Stomach smooth muscle (tissue), 2 donors: ENCODE results near the gene CDK17.

Experiments used
- H3K27ac ChIP-seq: one replicate; pipeline ENCODE4 v1.7.0; 2013; ENCODE audit warnings: mild to moderate bottlenecking, low read length, inconsistent platforms
- H3K27me3 ChIP-seq, 2 donors: one replicate each; pipeline ENCODE4 v1.7.0; 2013; ENCODE audit warnings: low read length in 2 of 2; ENCODE audit not compliant: insufficient read depth in 2 of 2, control insufficient read depth in 1 of 2
- H3K36me3 ChIP-seq, 2 donors: one replicate each; pipeline ENCODE4 v1.7.0; 2013; ENCODE audit warnings: low read length in 2 of 2; ENCODE audit not compliant: control insufficient read depth in 2 of 2, insufficient read depth in 2 of 2
- H3K4me1 ChIP-seq: one replicate; pipeline ENCODE4 v1.7.0; 2013; ENCODE audit warnings: low read length; ENCODE audit not compliant: control insufficient read depth, insufficient read depth
- H3K4me3 ChIP-seq, 2 donors: one replicate each; pipeline ENCODE4 v1.7.0; 2013; ENCODE audit warnings: low read length in 2 of 2
- H3K9ac ChIP-seq, 2 donors: one replicate each; pipeline ENCODE4 v1.7.0; 2013; ENCODE audit warnings: low read length in 2 of 2, mild to moderate bottlenecking in 1 of 2
- H3K9me3 ChIP-seq, 2 donors: one replicate each; pipeline ENCODE4 v1.7.0; 2013; ENCODE audit warnings: low read length in 2 of 2; ENCODE audit not compliant: control insufficient read depth in 2 of 2
- donor health status: healthy.
- donor health status: Pancreatic carcinoma.

The CDK17 gene

DNA sequence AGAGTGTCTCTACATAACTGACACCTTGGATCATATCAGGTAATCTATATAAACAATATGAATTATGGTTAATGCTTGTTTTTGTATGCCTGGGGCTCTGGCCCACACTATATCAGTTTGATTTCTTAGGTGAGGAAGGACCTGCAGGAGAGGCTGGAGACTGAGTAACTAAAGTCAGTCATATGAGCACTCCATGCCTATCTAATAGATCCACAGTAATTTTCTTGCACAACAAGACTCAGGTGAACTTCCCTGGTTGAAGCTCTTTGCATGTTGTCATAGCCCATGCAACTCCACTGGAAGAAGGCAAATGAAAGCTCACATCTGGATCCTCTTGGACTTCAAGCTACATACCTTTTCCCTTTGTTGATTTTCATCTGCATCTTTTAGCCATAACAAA lies 62.3 kb downstream of the CDK17 start:
- H3K36me3 ChIP-seq = no peaks in the 10 kb centered on the region
- H3K27me3 ChIP-seq = no peaks in the 10 kb centered on the region
- no peaks in the 10 kb centered on the region for H3K9me3 ChIP-seq
- H3K9ac ChIP-seq = no peak overlapping the region
- no peak overlapping the region for H3K27ac ChIP-seq
- no peak overlapping the region for H3K4me3 ChIP-seq
- no peaks in the 10 kb centered on the region for H3K4me1 ChIP-seq

GRCh38 chr12:96336489-96336888 lies 63.8 kb downstream of the CDK17 start:
- no peaks in the 10 kb centered on the region for H3K9me3 ChIP-seq
- no peaks in the 10 kb centered on the region for H3K4me1 ChIP-seq

GRCh38 chr12:96335270-96335669 lies 65.0 kb downstream of the CDK17 start:
- Histone ChIP-seq H3K9ac (no peak overlapping the region), H3K27me3 (no peaks in the 10 kb centered on the region), H3K4me1 (no peaks in the 10 kb centered on the region), H3K4me3 (no peak overlapping the region), H3K27ac (no peak overlapping the region), H3K36me3 (peaks cover 0 to 6% of the 10 kb centered on the region in 2 donors), H3K9me3 (no peaks in the 10 kb centered on the region)

More at GRCh38 chr12:96336489-96336888, 63.8 kb downstream of the CDK17 start:
- peaks cover 0 to 6% of the 10 kb centered on the region in 2 donors for H3K36me3 ChIP-seq
- no peak overlapping the region for H3K27ac ChIP-seq
- no peaks in the 10 kb centered on the region for H3K27me3 ChIP-seq
- H3K9ac ChIP-seq = no peak overlapping the region
- H3K4me3 ChIP-seq = no peak overlapping the region

GRCh38 chr12:96334502-96334901 lies 65.7 kb downstream of the CDK17 start:
- Histone ChIP-seq H3K27ac (no peak overlapping the region), H3K27me3 (no peaks in the 10 kb centered on the region), H3K9me3 (no peaks in the 10 kb centered on the region), H3K4me1 (no peaks in the 10 kb centered on the region), H3K4me3 (no peak overlapping the region), H3K9ac (no peak overlapping the region), H3K36me3 (peaks cover 0 to 6% of the 10 kb centered on the region in 2 donors)

GRCh38 chr12:96329545-96329944 lies 70.7 kb downstream of the CDK17 start:
- no peak overlapping the region for H3K9ac ChIP-seq
- no peaks in the 10 kb centered on the region for H3K27me3 ChIP-seq
- H3K27ac ChIP-seq = no peak overlapping the region
- no peaks in the 10 kb centered on the region for H3K9me3 ChIP-seq
- no peaks in the 10 kb centered on the region for H3K4me1 ChIP-seq
- peaks cover 0 to 6% of the 10 kb centered on the region in 2 donors for H3K36me3 ChIP-seq
- H3K4me3 ChIP-seq = no peak overlapping the region

GRCh38 chr12:96329018-96329417 lies 71.2 kb downstream of the CDK17 start:
- Histone ChIP-seq H3K27ac (no peak overlapping the region), H3K9me3 (no peaks in the 10 kb centered on the region)

GRCh38 chr12:96327889-96328288 lies 72.3 kb downstream of the CDK17 start:
- Histone ChIP-seq H3K4me1 (no peaks in the 10 kb centered on the region), H3K27me3 (no peaks in the 10 kb centered on the region), H3K9me3 (no peaks in the 10 kb centered on the region), H3K4me3 (no peak overlapping the region), H3K27ac (no peak overlapping the region), H3K36me3 (peaks cover 0 to 11% of the 10 kb centered on the region in 2 donors), H3K9ac (no peak overlapping the region)

More at GRCh38 chr12:96329018-96329417, 71.2 kb downstream of the CDK17 start:
- no peaks in the 10 kb centered on the region for H3K27me3 ChIP-seq
- H3K36me3 ChIP-seq = peaks cover 0 to 6% of the 10 kb centered on the region in 2 donors
- H3K9ac ChIP-seq = no peak overlapping the region
- no peaks in the 10 kb centered on the region for H3K4me1 ChIP-seq
- H3K4me3 ChIP-seq = no peak overlapping the region

- Histone ChIP-seq H3K36me3 (peaks cover 0 to 9% of the 10 kb centered on the region in 2 donors), H3K9me3 (no peaks in the 10 kb centered on the region), H3K27me3 (no peaks in the 10 kb centered on the region), H3K27ac (no peak overlapping the region), H3K9ac (no peak overlapping the region), H3K4me1 (no peaks in the 10 kb centered on the region), H3K4me3 (no peak overlapping the region)
These were observed 72.9 kb downstream of the CDK17 start for GRCh38 chr12:96327346-96327745.

GRCh38 chr12:96326628-96327227 lies 73.5 kb downstream of the CDK17 start:
- H3K4me1 ChIP-seq = no peaks in the 10 kb centered on the region
- peaks cover 0 to 5% of the 10 kb centered on the region in 2 donors for H3K36me3 ChIP-seq
- H3K4me3 ChIP-seq = no peak overlapping the region
- no peak overlapping the region for H3K27ac ChIP-seq
- no peak overlapping the region for H3K9ac ChIP-seq
- no peaks in the 10 kb centered on the region for H3K9me3 ChIP-seq
- H3K27me3 ChIP-seq = no peaks in the 10 kb centered on the region

GRCh38 chr12:96323906-96324305 lies 76.3 kb downstream of the CDK17 start:
- no peaks in the 10 kb centered on the region for H3K4me1 ChIP-seq
- H3K4me3 ChIP-seq = no peak overlapping the region
- H3K36me3 ChIP-seq = peaks cover 0 to 5% of the 10 kb centered on the region in 2 donors
- no peak overlapping the region for H3K27ac ChIP-seq
- no peaks in the 10 kb centered on the region for H3K27me3 ChIP-seq
- no peaks in the 10 kb centered on the region for H3K9me3 ChIP-seq
- no peak overlapping the region for H3K9ac ChIP-seq

GRCh38 chr12:96322720-96323119 lies 77.5 kb downstream of the CDK17 start:
- Histone ChIP-seq H3K9ac (no peak overlapping the region), H3K9me3 (no peaks in the 10 kb centered on the region), H3K27ac (no peak overlapping the region), H3K27me3 (no peaks in the 10 kb centered on the region), H3K4me1 (no peaks in the 10 kb centered on the region), H3K4me3 (no peak overlapping the region), H3K36me3 (peaks cover 0 to 5% of the 10 kb centered on the region in 2 donors)
